Eye (tissue), 1 donor: Measurements from ENCODE around the gene RXFP1.

ENCODE experiments used
- DNase-seq: peaks from one replicate; pipeline ENCODE4 v3.0.0-alpha.2; 2015

The RXFP1 gene

GRCh38 chr4:158676076-158676475, 154.4 kb downstream of the RXFP1 start:
- no peak for DNase-seq

GRCh38 chr4:158678767-158679166, 157.1 kb downstream of the RXFP1 start:
- no peak for DNase-seq

GRCh38 chr4:158681629-158682028, 159.9 kb downstream of the RXFP1 start:
- DNase-seq, result no peak

GRCh38 chr4:158682066-158682465, 160.4 kb downstream of the RXFP1 start:
- DNase-seq, result no peak

- DNase-seq, result no peak
Observed at GRCh38 chr4:158688813-158689212, 167.1 kb downstream of the RXFP1 start.
